GM10266 (cell line): ENCODE data around the gene CD244.

ENCODE experiments used
- DNase-seq: peaks from one replicate; pipeline ENCODE4 v3.0.0; 2012; ENCODE audit errors: extremely low spot score
- TF ChIP-seq, protein P1 (sequence below): IDR thresholded peaks from 2 replicates; pipeline ENCODE4 v1.5.1; 2012; ENCODE audit warnings: mild to moderate bottlenecking, low read depth; ENCODE audit not compliant: control insufficient read depth, insufficient read depth; ENCODE audit errors: missing control alignments

The CD244 gene

DNA sequence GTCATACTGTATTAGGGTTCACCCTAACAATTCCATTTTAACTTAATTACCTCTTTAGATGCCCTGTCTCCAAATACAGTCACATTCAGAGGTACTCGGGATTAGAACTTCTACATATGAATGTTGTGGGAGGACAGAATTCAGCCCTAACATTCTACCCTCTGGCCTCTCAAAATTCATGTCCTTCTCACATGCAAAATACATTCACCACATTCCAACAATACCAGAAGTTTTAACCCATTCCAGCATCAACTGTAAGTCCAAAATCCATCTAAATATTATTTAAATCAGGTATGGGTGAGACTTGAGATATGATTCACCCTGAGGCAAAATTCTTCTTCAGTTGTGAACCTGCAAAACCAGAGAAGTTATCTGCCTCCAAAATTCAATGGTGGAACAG lies 52.2 kb downstream of the CD244 start:
- TF ChIP-seq, protein P1, sequence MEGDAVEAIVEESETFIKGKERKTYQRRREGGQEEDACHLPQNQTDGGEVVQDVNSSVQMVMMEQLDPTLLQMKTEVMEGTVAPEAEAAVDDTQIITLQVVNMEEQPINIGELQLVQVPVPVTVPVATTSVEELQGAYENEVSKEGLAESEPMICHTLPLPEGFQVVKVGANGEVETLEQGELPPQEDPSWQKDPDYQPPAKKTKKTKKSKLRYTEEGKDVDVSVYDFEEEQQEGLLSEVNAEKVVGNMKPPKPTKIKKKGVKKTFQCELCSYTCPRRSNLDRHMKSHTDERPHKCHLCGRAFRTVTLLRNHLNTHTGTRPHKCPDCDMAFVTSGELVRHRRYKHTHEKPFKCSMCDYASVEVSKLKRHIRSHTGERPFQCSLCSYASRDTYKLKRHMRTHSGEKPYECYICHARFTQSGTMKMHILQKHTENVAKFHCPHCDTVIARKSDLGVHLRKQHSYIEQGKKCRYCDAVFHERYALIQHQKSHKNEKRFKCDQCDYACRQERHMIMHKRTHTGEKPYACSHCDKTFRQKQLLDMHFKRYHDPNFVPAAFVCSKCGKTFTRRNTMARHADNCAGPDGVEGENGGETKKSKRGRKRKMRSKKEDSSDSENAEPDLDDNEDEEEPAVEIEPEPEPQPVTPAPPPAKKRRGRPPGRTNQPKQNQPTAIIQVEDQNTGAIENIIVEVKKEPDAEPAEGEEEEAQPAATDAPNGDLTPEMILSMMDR: no peak
- no peak for DNase-seq

DNA sequence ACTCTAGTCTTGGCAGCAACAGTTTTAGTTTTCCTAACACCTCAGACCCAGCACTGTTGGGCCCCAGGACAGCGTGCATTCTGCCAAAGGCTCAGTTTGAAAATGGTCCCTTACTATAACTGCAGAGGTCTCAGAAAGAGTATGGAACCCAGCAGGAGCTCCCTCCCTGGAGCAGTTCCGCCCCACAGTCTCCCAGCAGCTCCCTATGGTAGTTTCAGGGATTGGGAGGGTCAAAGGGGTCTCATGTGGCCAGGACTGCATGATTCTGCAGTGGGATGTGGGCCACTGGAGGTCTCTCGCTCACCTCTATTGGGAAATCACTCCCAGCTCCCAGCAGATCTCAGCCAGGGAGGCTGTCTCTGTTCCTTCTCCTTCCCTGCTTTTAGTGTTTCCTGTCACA lies 54.4 kb downstream of the CD244 start:
- TF ChIP-seq, protein P1: no peak
- no peak for DNase-seq

DNA sequence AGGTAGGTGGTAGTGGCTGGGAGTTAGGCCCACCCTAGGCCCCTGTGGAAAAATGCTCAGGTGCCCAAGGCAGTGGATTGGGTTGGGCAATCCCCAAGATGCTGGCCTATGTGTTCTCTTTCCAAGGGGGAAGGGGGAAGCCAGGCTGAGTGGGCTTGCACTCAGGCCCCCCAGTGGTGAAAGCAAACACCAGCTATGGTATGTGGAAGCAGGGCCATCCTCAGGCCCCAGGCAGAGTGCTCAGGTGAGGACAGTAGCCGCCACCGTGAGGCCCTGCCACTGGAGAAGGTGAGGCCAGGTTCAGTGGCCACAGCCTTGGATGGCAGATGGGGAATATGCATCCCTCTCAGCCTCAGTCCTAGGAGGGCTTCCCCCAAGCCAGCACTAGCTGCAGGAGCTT lies 54.9 kb downstream of the CD244 start:
- DNase-seq: no peak
- TF ChIP-seq, protein P1: no peak

DNA sequence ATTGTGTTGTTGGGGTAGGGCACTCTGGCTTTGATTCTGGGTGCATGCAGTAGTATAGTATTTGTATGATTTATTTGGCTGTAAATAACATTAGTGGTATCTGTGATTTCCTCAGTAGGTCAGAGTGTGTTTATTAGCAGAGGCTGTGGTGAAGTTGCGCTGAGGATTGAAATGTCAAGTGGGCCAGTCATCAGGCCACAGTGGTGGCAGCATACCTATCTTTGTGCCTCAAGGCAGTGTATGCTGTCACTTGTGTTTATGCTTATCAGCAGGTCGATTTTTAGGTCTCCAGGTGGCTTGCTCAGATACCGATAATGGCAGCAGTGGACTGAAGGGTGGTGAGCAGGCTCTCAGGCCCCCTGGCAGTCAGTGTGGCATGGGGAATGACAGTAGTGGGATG lies 55.4 kb downstream of the CD244 start:
- TF ChIP-seq, protein P1: no peak
- no peak for DNase-seq

DNA sequence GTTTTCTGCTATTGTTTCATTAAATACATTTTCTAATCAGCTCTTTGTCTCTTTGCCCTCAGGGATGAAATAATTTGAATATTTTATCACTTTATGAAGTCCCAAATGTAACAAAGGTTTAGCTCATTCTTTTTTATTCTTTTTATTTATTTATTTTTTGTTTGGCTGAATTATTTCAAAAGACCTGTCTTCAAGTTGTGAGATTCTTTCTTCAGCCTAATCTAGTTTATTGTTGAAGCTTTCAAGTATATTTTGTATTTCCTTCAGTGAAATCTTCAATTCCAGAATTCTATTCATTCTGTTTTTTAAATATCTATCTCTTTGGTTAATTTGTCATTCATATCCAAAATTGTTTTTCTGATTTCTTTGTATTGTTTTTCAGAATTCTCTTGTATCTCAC lies 55.9 kb downstream of the CD244 start:
- no peak for DNase-seq
- TF ChIP-seq, protein P1: no peak

DNA sequence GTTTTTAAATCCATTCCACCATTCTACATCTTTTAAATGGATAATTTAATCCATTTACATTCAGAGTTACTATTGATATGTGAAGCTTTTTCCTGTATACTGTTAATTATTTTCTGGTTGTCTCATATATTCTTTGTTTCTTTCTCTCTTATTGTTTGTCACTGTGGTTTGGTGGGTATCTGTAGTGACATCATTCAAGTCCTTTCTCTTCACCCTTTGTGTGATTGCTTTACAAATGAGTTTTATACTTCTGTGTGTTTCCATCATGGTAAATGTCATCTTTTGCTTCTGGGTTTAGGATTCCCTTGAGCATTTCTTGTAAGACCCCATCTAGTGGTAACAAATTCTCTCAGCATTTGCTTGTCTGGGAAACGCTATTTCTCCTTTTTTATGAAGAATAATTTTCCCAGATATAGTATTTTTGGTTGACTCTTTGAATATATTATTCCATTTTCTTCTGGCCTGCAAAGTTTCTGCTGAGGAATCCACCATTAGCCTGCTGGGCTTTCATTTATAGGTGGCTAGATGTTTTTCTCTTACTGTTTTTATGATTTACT lies 56.5 kb downstream of the CD244 start:
- TF ChIP-seq, protein P1: no peak
- DNase-seq: no peak

DNA sequence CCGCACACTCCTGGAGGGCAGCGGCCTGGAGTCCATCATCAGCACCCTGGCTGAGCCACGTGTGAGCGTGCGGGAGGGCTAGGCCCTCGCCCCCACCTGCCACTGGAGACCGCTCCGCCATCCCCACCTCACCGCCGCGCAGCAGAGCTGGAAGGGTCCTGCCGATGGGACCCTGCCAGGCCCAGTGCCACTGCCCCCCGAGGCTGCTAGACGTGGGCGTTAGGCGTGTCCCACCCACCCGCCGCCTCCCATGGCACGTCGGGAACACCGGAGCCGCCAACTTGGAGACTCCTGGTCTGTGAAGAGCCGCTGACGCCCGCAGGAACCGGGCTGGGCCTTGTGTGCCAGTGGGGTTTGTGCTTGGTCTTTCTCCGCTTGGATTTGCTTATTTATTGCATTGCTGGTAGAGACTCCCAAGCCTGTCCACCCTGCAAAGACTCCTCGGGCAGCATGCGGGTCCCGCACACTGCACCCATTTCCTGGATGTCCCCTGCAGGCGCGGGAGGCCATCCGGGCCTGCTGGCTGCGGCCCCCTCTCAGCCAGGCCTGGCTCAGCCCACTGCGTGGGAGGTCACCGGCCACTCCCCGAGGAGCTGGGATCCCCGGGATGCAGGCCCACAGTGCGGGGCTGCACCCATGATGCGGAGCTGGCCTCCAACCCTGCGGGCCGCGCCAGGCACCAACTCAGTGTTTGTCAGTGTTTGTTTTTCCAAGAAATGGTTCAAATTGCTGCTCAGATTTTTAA lies 60.7 kb downstream of the CD244 start:
- no peak for DNase-seq
- TF ChIP-seq, protein P1: no peak
